ENCODE measurements around the gene KRTAP4-9. TPM values are rescaled to one million over a fixed set of nuclear protein-coding genes. Genes with fewer than 3 reads are reported as not detected.
"Not testable (repeated sequence)": the region's sequence is repeated elsewhere in the genome, so short reads cannot be mapped to it uniquely, and the experiment has no call there.

The KRTAP4-9 gene
- polyA plus RNA-seq, 3 donors from 2014 or later = not detected

DNA sequence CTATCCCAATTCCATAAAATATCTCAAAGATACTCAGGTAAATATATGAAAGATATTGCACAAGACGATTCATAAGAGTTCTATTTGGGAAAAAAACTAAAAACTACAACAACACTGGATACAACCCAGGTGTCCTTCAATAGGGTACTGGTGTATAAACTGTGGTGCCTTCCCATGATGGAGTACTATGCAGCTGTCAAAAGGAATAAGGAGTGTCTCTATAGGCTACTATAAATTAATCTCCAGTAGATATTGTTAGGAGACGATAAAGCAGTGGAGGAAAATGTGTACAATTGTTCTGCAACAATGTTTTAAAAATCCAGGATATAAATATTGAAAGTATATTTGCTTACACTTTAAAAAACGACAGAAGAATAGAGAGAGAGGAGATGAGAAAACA lies 21.2 kb downstream of the KRTAP4-9 start:
- Mint-ChIP-seq H3K27ac (no peak overlapping the region), H3K9me3 (no peaks in the 10 kb centered on the region)

DNA sequence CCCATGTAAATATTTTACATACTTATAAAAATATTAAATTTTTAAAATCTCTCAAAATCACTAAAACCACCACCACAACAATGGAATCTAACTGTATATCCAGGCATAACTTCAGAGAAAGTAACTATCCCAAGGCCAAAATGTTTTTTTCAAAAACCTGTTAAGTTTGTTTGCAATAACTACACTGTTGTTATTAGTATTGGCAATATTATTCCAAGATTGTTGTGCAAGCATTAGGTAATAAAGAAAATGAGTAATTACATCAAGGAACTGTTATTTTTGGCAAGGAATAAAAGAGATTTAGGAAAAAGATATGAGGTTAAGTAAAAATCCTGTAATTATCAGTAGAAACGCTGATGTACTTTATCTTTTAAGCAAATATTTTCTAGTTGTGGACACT lies 22.2 kb downstream of the KRTAP4-9 start:
- Mint-ChIP-seq H3K27me3 (ENCODE audit: low read depth in 3 of 3) (peaks cover 4 to 17% (median 10%) of the 10 kb centered on the region in 3 donors), H3K27ac (no peak overlapping the region), H3K9me3 (no peaks in the 10 kb centered on the region), H3K4me1 (peaks cover 1 to 31% of the 10 kb centered on the region in 2 donors), H3K4me3 (no peak overlapping the region), H3K36me3 (no peaks in the 10 kb centered on the region)
- no peak for DNase-seq

More for the DNA sequence above, 21.2 kb downstream of the KRTAP4-9 start:
- Mint-ChIP-seq H3K4me1 (peaks cover 1 to 31% of the 10 kb centered on the region in 2 donors), H3K4me3 (no peak overlapping the region), H3K27me3 (ENCODE audit: low read depth in 3 of 3) (peaks cover 4 to 17% (median 10%) of the 10 kb centered on the region in 3 donors), H3K36me3 (no peaks in the 10 kb centered on the region)
- no peak for DNase-seq

DNA sequence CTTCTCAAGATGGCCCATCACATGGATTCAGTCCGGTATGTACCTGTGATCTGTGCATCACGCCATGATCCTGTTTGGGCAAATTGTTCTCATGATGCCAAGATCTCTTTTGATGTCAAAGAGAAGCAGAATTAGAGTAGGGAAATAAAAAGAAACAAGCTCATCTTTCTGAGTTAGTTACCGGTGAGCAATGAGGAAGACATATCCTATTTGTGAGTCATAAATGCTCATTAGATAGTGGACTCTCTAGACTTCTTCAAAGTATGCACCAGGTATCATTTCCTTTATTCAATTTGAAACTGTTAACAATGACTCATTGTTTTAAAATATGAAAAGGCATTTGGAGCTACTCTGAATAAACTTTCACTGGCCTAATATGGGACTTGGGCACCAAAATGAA lies 26.8 kb downstream of the KRTAP4-9 start:
- Mint-ChIP-seq H3K4me1 (peaks cover 0 to 7% of the 10 kb centered on the region in 2 donors), H3K36me3 (no peaks in the 10 kb centered on the region), H3K27ac (no peak overlapping the region), H3K4me3 (no peak overlapping the region), H3K27me3 (ENCODE audit: low read depth in 3 of 3) (peaks cover 1% of the 10 kb centered on the region in 3 donors), H3K9me3 (no peaks in the 10 kb centered on the region)
- DNase-seq = no peak

DNA sequence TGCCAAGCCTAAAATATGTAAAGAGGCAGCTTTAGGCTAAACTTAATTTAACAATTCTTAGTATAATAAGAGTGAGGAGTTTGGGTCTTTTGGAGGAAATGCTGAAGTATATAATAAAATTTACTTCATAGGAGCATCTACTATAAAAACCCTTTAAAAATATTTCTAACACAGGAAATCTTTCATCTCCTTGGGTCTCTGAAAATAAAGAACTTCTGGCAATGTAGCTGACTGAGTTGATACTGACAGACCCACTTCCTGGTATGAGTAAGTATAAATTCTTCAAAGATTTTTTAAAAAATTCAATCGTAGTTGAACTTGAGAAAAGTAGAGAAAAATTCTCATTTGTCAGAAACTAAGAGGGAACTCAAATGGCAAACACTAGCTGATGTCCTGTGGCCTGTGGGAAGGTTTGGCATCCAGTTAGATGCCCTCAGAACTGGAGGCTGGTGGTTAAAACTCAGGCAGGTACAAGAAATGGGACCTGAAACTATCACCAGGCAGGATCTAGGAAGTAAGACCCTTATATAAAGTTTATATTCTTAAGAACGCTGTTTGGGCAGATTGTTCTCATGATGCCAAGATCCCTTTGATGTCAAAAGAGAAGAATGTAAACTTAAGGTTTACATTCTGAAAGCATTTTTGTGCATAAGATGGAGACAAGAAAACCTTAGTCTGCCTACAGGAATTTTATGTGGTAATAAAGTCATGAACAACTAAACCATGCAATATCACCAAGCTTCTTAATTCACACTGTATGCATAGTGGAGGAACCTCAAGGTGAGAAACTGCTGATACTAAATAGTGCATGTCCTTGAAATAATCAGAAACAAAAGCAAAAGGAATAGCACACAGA lies 28.9 kb downstream of the KRTAP4-9 start:
- Mint-ChIP-seq H3K27ac (no peak overlapping the region), H3K27me3 (ENCODE audit: low read depth in 3 of 3) (peaks cover 1 to 12% (median 2%) of the 10 kb centered on the region in 3 donors), H3K4me1 (peaks cover 0 to 7% of the 10 kb centered on the region in 2 donors), H3K36me3 (no peaks in the 10 kb centered on the region), H3K4me3 (no peak overlapping the region), H3K9me3 (no peaks in the 10 kb centered on the region)
- DNase-seq = no peak

DNA sequence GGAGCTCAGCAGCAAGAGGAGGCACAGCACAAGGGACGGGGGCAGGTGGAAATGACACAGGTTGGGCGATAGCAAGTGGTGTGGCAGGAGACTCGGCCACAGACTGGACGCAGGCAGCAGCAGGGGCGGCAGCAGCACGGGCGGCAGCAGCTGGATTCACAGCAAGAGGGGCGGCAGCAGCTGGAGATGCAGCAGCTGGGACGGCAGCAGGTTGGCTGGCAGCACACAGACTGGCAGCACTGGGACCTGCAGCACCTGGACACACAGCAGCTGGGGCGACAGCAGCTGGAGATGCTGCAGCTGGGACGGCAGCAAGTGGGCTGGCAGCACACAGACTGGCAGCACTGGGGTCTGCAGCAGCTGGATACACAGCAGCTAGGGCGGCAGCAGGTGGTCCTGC lies 34.7 kb downstream of the KRTAP4-9 start:
- H3K9me3 Mint-ChIP-seq = peaks cover 6 to 27% (median 12%) of the 10 kb centered on the region in 6 donors
- H3K4me1 Mint-ChIP-seq, H3K27ac Mint-ChIP-seq, DNase-seq, H3K4me3 Mint-ChIP-seq: not testable (repeated sequence)
- peaks cover 0 to 11% (median 10%) of the 10 kb centered on the region in 3 donors for H3K36me3 Mint-ChIP-seq
- peaks cover 1 to 19% (median 2%) of the 10 kb centered on the region in 3 donors for H3K27me3 Mint-ChIP-seq (ENCODE audit: low read depth in 3 of 3)

- Mint-ChIP-seq H3K36me3 (peaks cover 0 to 11% (median 10%) of the 10 kb centered on the region in 3 donors), H3K27me3 (ENCODE audit: low read depth in 3 of 3) (peaks cover 1 to 19% (median 2%) of the 10 kb centered on the region in 3 donors), H3K4me1 (no peaks in the 10 kb centered on the region), H3K9me3 (peaks cover 6 to 27% (median 13%) of the 10 kb centered on the region in 6 donors), H3K4me3 (no peak within 1 kb of the TSS), H3K27ac (no peak within 1 kb of the TSS)
- no peak for DNase-seq
Observed at GRCh38 chr17:41140360-41141131, 35.4 kb downstream of the KRTAP4-9 start, which contains the start of gene KRTAP4-6. KRTAP4-6 (minus strand) TSS chr17:41140544; CDS start chr17:41140487, 57 bp downstream.

GRCh38 chr17:41141361-41141760 lies 36.2 kb downstream of the KRTAP4-9 start:
- H3K9me3 Mint-ChIP-seq = peaks cover 6 to 27% (median 13%) of the 10 kb centered on the region in 6 donors

GRCh38 chr17:41144846-41145245 lies 39.7 kb downstream of the KRTAP4-9 start:
- peaks cover 6 to 22% (median 11%) of the 10 kb centered on the region in 6 donors for H3K9me3 Mint-ChIP-seq
- no peak overlapping the region for H3K27ac Mint-ChIP-seq
- peaks cover 0 to 10% (median 1%) of the 10 kb centered on the region in 3 donors for H3K27me3 Mint-ChIP-seq (ENCODE audit: low read depth in 3 of 3)
- no peak for DNase-seq
- peaks cover 0 to 7% (median 5%) of the 10 kb centered on the region in 3 donors for H3K36me3 Mint-ChIP-seq
- H3K4me1 Mint-ChIP-seq = no peaks in the 10 kb centered on the region
- H3K4me3 Mint-ChIP-seq = no peak overlapping the region

More at GRCh38 chr17:41141361-41141760, 36.2 kb downstream of the KRTAP4-9 start:
- peaks cover 0 to 11% (median 10%) of the 10 kb centered on the region in 3 donors for H3K36me3 Mint-ChIP-seq
- H3K27ac Mint-ChIP-seq = no peak overlapping the region
- no peak overlapping the region for H3K4me3 Mint-ChIP-seq
- H3K4me1 Mint-ChIP-seq = no peaks in the 10 kb centered on the region
- no peak for DNase-seq
- H3K27me3 Mint-ChIP-seq (ENCODE audit: low read depth in 3 of 3) = peaks cover under 1 to 19% (median 2%) of the 10 kb centered on the region in 3 donors

- peaks cover 0 to 10% (median 1%) of the 10 kb centered on the region in 3 donors for H3K27me3 Mint-ChIP-seq (ENCODE audit: low read depth in 3 of 3)
- H3K36me3 Mint-ChIP-seq = peaks cover 0 to 7% (median 5%) of the 10 kb centered on the region in 3 donors
- no peak overlapping the region for H3K27ac Mint-ChIP-seq
- H3K4me3 Mint-ChIP-seq = no peak overlapping the region
- no peak for DNase-seq
- H3K9me3 Mint-ChIP-seq = peaks cover 6 to 22% (median 11%) of the 10 kb centered on the region in 6 donors
- no peaks in the 10 kb centered on the region for H3K4me1 Mint-ChIP-seq
Observed at GRCh38 chr17:41145261-41145660, 40.1 kb downstream of the KRTAP4-9 start.

DNA sequence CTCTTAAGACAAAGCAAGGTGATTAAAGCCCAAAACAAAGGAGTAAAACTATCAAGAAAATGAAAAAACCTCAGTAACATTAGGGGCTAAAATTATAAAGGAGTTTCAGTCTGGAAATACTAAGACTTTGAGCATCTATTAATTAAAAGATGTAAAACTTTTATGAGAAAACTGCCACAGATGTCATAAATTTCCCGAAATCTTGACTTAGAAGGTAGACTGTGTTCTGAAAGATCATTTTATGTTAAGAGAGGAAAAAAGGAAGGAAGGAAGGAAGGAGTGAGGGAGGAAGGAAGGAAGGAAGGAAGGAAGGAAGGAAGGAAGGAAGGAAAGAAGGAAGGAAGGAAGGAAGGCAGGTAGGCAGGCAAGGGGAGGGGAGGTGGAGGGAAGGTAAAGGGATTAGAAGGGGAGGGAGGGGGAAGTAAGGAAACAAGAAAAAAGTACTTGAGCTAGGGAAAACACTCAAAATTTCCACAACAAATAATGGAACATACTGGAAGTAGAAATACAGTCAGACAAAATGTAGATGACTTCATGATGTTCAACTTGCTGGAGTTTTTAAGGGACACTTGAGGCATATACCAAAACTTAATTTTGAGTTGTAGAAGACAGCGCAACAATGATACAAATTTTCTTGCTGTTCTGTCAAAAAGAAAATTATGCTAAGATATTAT lies 42.5 kb downstream of the KRTAP4-9 start:
- H3K36me3 Mint-ChIP-seq = peaks cover 0 to 7% (median 5%) of the 10 kb centered on the region in 3 donors
- no peaks in the 10 kb centered on the region for H3K4me1 Mint-ChIP-seq
- peaks cover 6 to 10% (median 7%) of the 10 kb centered on the region in 6 donors for H3K9me3 Mint-ChIP-seq
- H3K27me3 Mint-ChIP-seq (ENCODE audit: low read depth in 3 of 3) = peaks cover 0 to 6% (median 1%) of the 10 kb centered on the region in 3 donors
- no peak overlapping the region for H3K4me3 Mint-ChIP-seq
- no peak overlapping the region for H3K27ac Mint-ChIP-seq
- DNase-seq = no peak

DNA sequence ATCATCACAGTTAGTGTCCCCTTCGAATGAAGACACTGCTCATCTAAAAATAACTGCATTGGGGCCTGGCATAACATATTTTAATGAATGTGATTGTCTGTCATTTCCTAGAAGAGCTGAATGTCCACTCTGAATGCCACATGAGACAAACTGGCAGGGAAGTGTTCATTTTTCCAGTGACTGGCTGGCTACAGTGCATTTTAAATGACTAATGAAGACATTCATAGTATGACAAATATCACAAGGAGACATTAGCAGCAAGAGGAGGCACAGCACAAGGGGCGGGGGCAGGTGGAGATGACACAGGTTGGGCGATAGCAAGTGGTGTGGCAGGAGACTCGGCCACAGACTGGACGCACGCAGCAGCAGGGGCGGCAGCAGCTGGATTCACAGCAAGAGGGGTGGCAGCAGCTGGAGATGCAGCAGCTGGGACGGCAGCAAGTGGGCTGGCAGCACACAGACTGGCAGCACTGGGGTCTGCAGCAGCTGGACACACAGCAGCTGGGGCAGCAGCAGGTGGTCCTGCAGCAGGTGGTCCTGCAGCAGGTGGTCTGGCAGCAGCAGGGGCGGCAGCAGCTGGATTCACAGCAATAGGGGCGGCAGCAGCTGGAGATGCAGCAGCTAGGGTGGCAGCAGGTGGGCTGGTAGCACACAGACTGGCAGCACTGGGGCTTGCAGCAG lies 43.9 kb downstream of the KRTAP4-9 start:
- H3K27me3 Mint-ChIP-seq (ENCODE audit: low read depth in 3 of 3); DNase-seq; H3K4me3 Mint-ChIP-seq; H3K36me3 Mint-ChIP-seq; H3K9me3 Mint-ChIP-seq; H3K27ac Mint-ChIP-seq; H3K4me1 Mint-ChIP-seq: not testable (repeated sequence)

DNA sequence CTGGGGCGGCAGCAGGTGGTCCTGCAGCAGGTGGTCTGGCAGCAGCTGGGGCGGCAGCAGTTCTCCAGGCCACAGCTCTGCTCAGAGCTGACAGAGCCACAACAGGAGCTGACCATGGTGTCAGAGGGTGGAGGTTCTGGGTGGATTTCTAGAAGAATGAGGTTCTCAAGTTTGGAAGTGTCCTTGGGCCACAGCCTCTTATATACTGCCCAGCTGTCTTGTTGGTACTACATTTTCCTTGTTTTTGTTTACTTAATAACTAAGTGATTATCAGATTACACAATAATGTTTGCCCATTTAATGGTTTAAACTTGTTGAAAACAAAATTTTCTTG lies 44.4 kb downstream of the KRTAP4-9 start, which contains the start of gene KRTAP4-5:
Gene KRTAP4-5 (minus strand): TSS at position 174 of the 334 bp plus-strand sequence. CDS start 58 bp downstream, at position 116.
- no peak for DNase-seq
- no peaks in the 10 kb centered on the region for H3K4me1 Mint-ChIP-seq
- no peak within 1 kb of the TSS for H3K27ac Mint-ChIP-seq
- H3K4me3 Mint-ChIP-seq = no peak within 1 kb of the TSS
- peaks cover 0 to 2% (median 0%) of the 10 kb centered on the region in 6 donors for H3K9me3 Mint-ChIP-seq
- no peaks in the 10 kb centered on the region for H3K36me3 Mint-ChIP-seq
- H3K27me3 Mint-ChIP-seq (ENCODE audit: low read depth in 3 of 3) = peaks cover 0 to 6% (median 3%) of the 10 kb centered on the region in 3 donors

GRCh38 chr17:41150026-41150425 lies 44.8 kb downstream of the KRTAP4-9 start:
- Mint-ChIP-seq H3K36me3 (no peaks in the 10 kb centered on the region), H3K27me3 (ENCODE audit: low read depth in 3 of 3) (peaks cover 0 to 6% (median 3%) of the 10 kb centered on the region in 3 donors), H3K4me3 (no peak overlapping the region), H3K9me3 (peaks cover 0 to 1% (median 0%) of the 10 kb centered on the region in 6 donors), H3K27ac (no peak overlapping the region), H3K4me1 (no peaks in the 10 kb centered on the region)
- no peak for DNase-seq

Measured in immature natural killer cell (primary cell).